Measurements from ENCODE around the gene DIP2A.
"Not testable (repeated sequence)": the region's sequence is repeated elsewhere in the genome, so short reads cannot be mapped to it uniquely, and the experiment has no call there.

DIP2A gene

DNA sequence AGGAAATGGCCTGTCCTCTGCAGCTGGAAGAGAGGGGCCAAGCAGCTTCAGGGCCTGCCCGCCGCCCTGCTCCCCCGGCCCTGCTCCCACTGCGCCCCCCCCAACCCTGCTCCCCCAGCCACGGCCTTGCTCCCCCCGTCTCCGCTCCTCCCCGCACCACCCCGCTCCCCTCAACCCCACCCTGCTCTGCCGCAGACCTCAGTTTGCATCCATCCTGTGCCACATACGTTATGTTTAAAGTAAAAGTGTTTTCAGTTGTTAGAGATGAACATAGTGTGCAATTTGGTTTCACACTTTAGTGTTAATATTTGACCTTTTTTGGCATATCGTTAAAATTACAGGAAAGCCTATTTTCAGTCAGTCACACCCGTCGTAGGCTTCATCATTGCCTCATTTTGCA is 34.1 kb upstream of the DIP2A start:
- no peak for DNase-seq (ENCODE audit: low read depth in 2 of 2)

DNA sequence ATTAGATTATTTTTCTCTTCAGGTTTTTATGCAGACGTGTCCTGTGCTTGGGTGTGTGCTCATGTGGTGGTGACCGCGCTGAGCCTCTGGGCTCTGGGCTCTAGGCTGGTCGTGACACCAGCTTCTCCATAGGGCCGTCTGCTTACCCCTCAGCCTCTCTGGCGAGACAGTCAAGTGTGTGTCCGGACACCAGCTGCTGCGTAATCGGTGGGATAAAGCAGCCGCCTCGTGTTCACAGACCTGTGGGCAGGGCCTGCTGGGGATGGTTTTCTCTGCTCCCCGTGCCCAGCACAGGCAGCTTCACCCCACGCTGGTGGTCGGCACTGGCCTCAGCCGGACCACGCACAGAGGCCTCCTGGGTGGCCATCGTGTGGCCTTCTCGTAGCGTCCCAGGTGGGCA is 33.6 kb upstream of the DIP2A start:
- no peak for DNase-seq (ENCODE audit: low read depth in 2 of 2)

DNA sequence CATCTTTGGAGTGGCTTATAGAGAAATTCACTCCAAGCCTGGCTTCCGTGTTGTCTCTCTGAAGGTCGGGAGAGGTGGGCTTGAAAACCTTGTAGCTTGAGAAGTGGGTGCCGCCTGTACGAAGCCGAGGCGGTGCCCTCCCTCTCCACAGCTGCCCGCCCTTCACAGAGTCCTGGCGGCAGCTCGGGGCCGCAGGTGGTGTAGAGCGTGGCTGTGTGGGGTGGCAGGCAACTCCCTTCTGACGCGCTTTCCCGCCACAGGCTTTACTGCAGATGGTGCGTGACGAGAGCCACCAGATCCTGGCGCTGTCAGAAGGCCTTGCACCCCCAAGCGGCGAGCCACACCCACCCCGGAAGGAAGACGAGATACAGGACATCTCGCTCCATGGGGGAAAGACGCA is 33.1 kb upstream of the DIP2A start:
- peak in 1 of 2 donors; percentile 9 for DNase-seq (ENCODE audit: low read depth in 2 of 2)

DNA sequence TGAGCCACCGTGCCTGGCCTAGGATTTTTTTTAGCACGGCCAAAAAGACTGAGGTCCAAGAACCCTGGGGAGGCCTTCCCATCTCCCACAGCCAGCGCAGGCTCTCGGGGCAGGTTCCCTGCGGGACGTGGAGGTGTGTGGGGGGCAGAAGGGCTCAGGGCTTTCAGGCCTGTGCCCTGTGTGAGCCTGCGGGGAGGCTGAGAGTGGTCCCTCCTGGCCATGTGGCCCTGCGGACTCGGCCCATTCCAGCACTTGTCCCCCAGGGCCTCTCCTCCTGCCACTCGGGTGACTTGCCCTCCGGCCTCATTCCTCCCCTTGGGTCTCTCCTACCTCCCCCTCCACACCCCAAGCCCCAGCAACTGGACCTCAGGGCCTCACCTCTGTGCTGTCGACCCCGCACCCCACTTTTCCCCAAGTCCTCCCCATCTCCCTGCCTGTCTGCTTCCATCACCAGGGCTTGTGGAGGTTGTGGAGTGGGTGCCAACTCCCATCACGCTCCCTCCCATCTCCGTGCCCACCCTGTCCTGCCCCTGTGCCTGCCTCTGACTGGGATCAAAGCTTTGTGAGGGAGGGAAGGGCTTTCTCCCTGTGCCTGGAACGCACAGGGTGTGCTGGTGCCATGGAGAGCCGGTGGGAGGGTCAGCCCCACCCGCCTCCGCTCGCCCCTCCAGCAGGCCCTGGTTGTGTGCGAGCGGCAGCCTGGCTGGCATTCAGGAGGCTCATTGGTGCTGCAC is 32.2 kb upstream of the DIP2A start:
- DNase-seq (ENCODE audit: low read depth in 2 of 2), result no peak

DNA sequence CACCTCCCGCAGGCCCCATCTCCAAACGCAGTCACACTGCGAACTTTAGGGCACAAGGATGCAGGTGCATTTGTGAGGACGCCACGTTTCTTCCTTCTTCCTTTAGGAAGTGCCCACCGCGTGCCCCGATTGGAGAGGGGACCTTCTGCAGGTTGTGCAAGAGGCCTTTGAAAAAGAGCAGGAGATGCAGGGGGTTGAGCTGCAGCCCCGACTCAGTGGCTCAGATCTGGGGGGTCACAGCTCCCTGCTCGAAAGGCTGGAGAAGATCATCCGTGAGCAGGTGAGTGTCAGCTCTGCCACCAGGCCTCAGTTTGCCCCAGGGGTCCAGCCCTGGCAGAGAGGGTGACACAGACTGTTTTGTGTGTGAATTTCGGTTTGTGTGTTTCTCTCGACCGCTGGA is 31.2 kb upstream of the DIP2A start:
- no peak for DNase-seq (ENCODE audit: low read depth in 2 of 2)

DNA sequence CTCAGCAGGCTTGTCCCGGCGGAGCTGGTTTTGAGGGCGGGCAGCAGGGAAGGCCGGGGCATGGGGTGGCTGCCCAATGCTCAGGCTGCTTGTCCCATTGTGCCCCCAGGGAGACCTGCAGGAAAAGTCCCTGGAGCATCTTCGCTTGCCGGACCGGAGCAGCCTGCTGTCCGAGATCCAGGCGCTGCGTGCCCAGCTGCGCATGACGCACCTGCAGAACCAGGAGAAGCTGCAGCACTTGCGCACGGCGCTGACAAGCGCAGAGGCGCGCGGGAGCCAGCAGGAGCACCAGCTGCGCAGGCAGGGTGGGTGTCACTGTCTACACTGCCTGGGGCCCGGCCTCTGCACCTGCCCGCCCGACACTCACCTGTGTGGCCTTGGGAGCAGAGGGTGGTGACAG is 30.4 kb upstream of the DIP2A start:
- DNase-seq (ENCODE audit: low read depth in 2 of 2), result no peak

DNA sequence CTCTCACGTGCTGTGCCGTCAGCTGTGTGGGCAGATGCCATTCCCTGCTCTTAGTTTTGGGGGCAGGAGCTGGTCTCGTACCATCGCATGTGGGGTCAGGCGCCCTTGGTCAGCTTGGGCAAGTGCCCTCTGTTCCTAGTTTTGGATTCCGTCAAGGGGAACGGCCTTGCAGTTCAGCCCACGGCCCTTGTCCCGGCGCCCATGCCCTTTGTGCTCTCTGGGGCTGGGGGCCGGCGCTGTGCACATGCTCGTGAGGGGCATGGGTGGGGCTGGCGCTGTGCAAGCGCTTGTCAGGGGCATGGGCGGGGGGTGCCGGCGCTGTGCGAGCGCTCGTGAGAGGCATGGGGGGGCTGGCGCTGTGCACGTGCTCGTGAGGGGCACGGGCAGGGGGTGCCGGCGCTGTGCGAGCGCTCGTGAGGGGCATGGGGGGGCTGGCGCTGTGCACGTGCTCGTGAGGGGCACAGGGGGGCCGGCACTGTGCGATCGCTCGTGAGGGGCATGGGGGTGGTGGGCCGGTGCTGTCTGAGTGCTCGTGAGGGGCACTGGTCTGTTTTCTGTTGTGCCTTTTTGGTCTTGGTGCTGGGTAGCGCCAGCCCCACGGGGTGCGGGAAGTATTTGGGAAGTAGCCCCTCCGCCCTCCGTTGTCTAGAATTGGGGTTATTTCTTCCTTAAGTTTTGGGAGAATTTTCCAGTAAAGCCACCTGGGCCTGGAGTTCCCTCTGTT is 29.5 kb upstream of the DIP2A start:
- DNase-seq (ENCODE audit: low read depth in 2 of 2), result no peak

DNA sequence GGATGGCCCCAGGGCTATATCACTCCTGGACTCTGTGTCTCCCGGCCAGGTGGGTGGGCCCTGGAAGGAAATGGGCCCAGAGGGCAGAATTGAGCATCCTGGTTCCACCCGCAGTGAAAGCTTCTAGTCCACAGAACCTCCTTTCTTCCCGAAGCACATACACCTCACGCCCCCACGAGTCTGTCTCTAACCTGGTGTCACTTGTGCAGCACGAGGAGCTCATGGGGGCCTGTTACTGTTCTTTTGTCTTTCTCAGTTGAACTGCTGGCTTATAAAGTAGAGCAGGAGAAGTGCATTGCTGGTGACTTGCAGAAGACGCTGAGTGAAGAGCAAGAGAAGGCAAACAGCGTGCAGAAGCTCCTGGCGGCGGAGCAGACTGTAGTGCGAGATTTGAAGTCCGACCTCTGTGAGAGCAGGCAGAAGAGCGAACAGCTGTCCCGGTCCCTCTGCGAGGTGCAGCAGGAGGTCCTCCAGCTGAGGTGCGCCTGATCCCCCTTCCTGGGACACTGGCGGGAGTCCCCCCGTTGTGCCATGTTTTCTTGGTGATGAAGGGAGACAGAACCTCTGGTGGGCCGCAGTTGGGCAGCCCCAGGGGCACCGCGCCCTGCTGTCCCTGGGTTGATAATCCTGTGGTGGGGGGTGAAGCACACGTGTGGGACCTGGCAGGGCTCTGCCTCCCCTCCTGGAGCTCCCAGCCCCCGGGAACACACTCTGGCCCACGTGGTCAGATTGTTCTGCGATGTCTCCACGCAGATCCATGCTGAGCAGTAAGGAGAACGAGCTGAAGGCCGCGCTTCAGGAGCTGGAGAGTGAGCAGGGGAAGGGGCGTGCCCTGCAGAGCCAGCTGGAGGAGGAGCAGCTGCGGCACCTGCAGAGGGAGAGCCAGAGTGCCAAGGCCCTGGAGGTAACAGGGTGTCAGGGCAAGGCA is 28.7 kb upstream of the DIP2A start:
- no peak for DNase-seq (ENCODE audit: low read depth in 2 of 2)

DNA sequence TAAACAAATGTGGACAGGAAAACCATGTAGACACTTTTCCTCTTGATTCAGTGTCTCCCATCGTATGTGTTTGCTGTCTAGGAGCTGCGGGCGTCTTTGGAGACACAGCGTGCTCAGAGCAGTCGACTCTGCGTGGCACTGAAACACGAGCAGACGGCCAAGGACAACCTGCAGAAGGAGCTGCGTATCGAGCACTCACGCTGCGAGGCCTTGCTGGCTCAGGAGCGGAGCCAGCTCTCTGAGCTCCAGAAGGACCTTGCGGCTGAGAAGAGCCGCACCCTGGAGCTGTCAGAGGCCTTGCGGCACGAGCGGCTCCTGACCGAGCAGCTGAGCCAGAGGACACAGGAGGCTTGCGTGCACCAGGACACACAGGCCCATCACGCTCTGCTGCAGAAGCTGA is 27.2 kb upstream of the DIP2A start:
- DNase-seq (ENCODE audit: low read depth in 2 of 2), result no peak

DNA sequence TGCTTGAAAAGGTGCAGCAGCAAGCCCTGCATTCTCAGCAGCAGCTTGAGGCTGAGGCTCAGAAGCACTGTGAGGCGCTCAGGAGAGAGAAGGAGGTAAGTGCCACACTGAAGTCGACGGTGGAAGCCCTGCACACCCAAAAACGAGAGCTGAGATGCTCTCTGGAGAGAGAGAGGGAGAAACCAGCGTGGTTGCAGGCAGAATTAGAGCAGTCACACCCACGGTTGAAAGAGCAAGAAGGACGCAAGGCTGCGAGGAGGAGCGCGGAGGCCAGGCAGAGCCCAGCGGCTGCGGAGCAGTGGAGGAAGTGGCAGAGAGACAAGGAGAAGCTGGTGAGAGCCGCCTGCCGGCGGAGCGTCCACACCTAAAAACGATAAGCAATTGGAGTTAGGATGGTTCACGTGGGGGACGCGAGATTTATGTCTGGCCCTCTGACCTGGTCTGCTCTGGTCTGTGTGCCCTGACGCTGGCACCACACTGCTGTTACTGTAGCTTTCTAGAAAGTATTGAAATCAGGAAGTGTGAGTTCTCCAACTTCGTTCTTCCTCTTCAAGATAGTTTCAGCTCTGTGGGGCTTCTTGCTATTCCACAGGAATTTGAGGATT is 26.7 kb upstream of the DIP2A start:
- no peak for DNase-seq (ENCODE audit: low read depth in 2 of 2)

DNA sequence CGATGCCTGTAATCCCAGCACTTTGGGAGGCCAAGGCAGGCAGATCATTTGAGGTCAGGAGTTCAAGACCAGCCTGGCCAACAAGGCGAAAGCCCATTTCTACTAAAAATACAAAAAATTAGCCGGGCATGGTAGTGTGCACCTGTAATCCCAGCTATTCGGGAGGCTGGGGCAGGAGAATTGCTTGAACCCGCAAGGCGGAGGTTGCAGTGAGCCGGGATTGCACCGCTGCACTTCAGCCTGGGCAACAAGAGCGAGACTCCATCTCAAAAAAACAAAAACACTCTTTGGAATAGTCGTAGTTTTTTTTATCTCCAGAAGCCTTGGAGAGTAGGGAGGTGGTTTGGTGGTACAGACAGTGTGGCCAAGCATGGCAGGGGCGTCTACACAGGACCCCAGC is 25.6 kb upstream of the DIP2A start:
- not testable (repeated sequence) for DNase-seq (ENCODE audit: low read depth in 2 of 2)

DNA sequence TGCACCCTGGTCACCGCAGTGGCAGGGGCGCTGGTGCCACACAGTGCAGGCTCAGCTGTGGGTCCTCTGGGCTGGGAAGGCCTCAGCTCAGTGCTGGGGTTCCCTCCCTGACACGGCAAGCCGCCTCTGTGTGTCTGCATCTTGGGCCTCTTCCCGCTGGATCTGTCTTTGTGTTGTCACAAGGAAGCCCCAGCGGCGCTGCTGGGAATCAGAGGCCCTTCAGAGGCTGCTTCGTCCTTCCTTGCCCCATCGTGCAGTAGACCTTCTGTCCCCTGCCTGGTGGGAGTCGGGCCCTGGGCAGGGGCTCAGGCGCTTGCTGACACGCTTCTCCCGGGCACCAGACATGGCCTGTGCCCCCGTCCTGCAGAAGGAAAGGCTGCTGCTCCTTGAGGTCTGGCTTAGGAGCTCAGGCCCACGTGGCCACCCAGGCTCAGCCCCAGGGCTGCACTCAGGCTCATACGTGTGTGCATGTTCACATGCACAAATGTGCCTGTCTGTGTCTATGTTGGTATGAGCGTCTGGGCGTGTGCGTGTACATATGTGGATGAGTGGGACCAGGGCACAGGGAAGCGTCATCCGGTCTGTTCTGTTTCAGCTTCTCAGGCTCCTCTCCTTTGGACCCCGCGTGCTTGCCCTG is 24.3 kb upstream of the DIP2A start:
- DNase-seq (ENCODE audit: low read depth in 2 of 2), result no peak

DNA sequence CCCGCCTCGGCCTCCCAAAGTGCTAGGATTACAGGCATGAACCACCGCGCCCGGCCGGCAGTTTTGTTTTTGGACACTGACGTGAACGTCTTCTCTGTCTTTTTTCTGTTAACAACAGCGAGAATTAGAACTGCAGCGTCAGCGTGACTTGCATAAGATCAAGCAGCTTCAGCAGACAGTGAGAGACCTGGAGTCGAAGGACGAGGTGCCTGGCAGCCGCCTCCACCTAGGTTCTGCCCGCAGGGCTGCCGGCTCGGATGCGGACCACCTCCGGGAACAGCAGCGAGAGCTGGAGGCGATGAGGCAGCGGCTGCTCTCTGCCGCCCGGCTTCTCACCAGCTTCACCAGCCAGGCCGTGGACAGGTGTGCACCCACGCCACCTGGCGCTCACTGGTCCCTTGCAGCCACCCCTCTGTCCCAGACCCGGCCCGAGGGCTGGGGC is 22.9 kb upstream of the DIP2A start:
- DNase-seq (ENCODE audit: low read depth in 2 of 2), result no peak

DNA sequence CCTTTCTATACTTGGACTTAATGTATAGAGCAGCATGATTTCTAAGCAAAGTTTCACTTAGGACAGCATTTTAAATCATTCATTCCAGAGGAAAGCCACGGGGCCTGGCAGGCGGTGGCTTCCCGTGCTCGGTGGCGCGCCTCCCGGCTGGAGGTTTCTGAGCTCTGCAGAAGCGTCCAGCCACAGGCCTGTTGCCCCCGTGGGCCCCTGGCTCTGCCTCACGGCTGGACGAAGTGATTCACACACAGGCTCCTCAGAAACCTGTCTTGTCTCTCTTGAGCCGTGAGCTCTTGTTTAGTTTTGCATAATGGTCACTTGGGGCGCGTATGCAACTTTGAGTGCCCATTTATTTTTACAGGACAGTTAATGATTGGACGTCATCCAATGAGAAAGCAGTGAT is 22.1 kb upstream of the DIP2A start:
- DNase-seq (ENCODE audit: low read depth in 2 of 2), result no peak

DNA sequence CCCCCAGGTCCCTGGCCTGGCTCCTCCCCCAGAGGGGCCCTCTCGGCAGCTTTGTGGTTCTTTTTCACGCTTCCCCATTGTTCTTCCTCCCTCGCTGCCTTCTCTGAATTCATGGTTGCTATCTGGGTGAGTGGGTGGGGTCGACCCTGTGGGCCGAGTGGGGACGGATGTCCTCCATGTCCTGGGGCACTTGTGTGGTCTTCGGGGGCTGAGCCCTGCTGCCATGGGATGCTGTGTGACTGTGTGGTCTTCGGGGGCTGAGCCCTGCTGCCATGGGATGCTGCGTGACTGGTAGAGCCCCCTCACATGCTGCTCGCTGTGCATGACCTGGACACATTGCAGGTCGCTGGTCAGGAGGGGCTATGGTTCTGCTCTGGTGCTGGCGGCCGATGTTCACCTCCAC is 21.6 kb upstream of the DIP2A start:
- no peak for DNase-seq (ENCODE audit: low read depth in 2 of 2)

DNA sequence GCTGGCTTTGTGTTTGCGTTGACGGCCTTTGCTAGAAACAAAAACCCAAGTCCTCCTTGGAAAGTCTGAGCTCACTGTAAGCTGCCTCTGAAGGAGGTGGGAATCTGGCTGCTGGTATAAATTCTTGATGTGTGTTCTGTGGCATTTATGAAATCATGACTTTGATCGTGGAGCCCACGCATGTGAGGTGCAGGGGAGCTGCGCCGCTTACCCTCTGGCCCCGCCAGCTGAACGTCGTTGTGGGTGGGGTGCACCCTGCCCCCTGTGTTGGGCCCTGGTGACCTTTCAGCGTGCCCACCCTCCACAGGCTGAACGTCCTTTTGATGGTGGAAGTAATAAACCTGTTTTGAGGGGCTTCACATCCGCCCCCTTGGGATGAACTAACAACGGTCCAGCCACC is 21.2 kb upstream of the DIP2A start:
- no peak for DNase-seq (ENCODE audit: low read depth in 2 of 2)

DNA sequence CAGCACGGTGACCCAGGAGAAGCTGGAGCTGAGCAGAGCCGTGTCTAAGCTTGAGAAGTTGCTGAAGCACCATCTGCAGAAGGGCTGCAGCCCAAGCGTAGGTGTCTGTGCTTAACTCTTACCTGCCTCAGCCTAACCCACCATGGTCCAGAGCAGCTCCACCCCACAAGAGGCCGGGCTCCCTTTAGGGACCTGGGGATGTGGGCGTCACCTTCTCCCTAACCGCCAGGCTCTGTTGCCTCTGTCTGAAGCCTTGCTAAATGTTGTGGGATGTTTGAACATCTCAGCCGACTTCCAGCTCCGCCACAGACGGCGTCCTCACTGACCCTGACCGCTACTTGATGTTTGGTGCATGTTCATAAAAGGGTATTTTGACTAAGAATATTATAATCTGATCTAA is 20.4 kb upstream of the DIP2A start:
- DNase-seq (ENCODE audit: low read depth in 2 of 2), result no peak

DNA sequence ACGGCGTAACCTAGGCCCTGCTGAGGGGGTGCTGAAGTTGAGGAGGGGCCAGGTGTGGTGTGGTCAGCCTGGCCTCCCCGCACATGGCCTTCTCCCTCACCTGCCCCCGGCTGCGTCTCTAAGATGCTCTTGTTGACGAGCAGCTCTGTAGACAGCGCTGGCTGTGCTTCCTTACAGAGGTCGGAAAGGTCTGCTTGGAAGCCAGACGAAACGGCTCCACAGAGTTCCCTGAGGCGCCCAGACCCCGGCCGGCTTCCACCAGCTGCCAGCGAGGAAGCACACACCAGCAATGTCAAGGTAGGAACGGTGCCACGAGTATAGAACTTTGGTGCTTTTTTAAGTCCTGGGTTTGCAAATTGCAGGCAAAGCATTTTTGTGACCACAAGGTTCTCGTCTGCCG is 18.8 kb upstream of the DIP2A start:
- no peak for DNase-seq (ENCODE audit: low read depth in 2 of 2)

DNA sequence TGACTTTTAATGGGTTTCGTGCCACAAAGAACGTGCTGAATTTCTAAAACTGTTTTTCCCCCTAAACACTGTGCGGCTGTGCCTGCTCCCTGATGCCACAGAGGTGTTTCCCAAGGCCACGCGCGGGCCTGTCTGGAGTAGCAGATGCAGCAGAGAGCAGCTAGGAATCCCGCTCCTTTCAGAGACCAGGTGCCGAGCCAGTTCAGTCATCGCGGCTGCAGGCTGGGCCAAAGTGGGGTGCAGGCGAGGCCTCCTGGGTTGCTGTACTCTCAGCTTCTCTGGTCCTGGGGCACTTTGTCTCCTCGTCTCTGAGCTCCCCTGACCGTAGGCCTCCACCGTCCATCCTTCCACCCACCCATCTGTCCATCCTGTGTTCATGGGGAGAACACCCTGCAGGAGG is 17.4 kb upstream of the DIP2A start:
- no peak for DNase-seq (ENCODE audit: low read depth in 2 of 2)

DNA sequence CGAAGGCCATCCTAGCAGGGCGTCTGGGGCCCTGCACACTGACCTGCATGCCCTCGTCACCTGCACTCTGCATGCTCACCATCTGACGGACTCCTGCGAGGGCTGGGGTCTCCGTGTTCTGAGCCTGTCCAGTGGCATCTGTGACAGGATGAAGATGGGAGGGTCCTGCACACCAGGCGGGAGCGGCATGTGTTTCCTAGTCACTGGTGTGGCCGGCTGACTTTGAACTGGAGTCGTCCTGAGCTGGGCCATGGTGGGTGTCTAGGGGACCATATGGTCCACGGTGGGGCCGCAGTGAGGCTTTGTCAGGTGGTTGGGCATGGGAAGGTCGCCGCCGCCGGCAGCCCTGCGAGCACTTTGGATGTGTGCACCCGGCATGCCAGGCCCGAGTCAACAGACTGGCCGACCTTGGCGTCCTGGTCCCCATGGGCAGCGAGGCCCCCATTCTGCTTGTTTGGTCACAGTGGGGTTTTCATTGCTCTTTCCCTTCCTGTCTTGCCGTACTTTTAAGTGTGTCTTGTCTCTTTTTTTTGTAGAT is 16.7 kb upstream of the DIP2A start:
- no peak for DNase-seq (ENCODE audit: low read depth in 2 of 2)

DNA sequence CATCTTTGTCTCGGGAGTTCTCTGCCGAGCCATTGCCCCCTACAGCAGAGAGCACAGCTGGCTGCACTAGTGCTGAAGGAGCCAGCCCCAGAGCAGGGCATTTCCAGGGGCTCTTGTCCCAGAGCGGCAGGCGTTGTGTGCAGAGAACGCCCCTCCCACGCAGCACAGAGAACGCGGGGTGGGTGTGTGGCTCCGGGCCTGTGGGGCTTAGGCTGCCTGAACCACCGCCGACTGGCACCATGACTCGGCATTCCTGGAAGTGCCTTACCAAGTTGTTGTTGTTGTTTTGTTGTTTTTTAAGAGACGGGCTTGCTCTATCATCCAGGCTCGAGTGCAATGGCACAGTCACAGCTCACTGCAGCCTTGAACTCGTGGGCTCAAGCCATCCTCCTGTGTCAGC is 15.8 kb upstream of the DIP2A start:
- no peak for DNase-seq (ENCODE audit: low read depth in 2 of 2)
